Measurements from ENCODE around the gene MEA1.
"Not testable (repeated sequence)": the region's sequence is repeated elsewhere in the genome, so short reads cannot be mapped to it uniquely, and the experiment has no call there.

Gene MEA1

GRCh38 chr6:43013843-43014433 lies at the start of gene MEA1, which contains the start of gene KLHDC3:
Gene MEA1, minus strand, starts transcription at chr6:43013946. Its CDS starts 133 bp downstream, at chr6:43013813.
Gene KLHDC3, plus strand, starts transcription at chr6:43014249. Its CDS starts 2,944 bp downstream, at chr6:43017193.
- DNase-seq = peak; percentile 100

GRCh38 chr6:43062818-43063217 lies 49.1 kb upstream of the MEA1 start:
- no peak for DNase-seq

GRCh38 chr6:43061861-43062260 lies 48.1 kb upstream of the MEA1 start:
- DNase-seq = peak; percentile 52

- no peak for DNase-seq
Observed at GRCh38 chr6:43060755-43061633, 47.2 kb upstream of the MEA1 start.

- no peak for DNase-seq
Observed at GRCh38 chr6:43060034-43060754, 46.4 kb upstream of the MEA1 start.

- peak; percentile 99 for DNase-seq
Observed at GRCh38 chr6:43059168-43060033, 45.7 kb upstream of the MEA1 start, which contains the start of the genes KLC4 and MRPL2. Gene KLC4, plus strand, starts transcription at chr6:43059631. Its CDS starts 1,705 bp downstream, at chr6:43061336. Gene MRPL2, minus strand, starts transcription at chr6:43059434. Its CDS starts 53 bp downstream, at chr6:43059381.

- peak; percentile 23 for DNase-seq
Observed at GRCh38 chr6:43058531-43058930, 44.8 kb upstream of the MEA1 start.

GRCh38 chr6:43055966-43056365 lies 42.2 kb upstream of the MEA1 start:
- no peak for DNase-seq

GRCh38 chr6:43054206-43054943 lies 40.6 kb upstream of the MEA1 start:
- DNase-seq = no peak

- DNase-seq = peak; percentile 97
Observed at GRCh38 chr6:43053545-43054205, 39.9 kb upstream of the MEA1 start, which contains the start of gene CUL7. Gene CUL7, minus strand, starts transcription at chr6:43053851. Its CDS starts 1,063 bp downstream, at chr6:43052788.

- peak; percentile 28 for DNase-seq
Observed at GRCh38 chr6:43052842-43053544, 39.2 kb upstream of the MEA1 start.

GRCh38 chr6:43052225-43052841 lies 38.6 kb upstream of the MEA1 start:
- no peak for DNase-seq

- no peak for DNase-seq
Observed at GRCh38 chr6:43050981-43051380, 37.2 kb upstream of the MEA1 start.

- DNase-seq = no peak
Observed at GRCh38 chr6:43047998-43048397, 34.3 kb upstream of the MEA1 start.

- DNase-seq = no peak
Observed at GRCh38 chr6:43045371-43045930, 31.7 kb upstream of the MEA1 start.

GRCh38 chr6:43043310-43043709 lies 29.6 kb upstream of the MEA1 start:
- DNase-seq = no peak

- not testable (repeated sequence) for DNase-seq
Observed at GRCh38 chr6:43041475-43041874, 27.7 kb upstream of the MEA1 start.

- DNase-seq = no peak
Observed at GRCh38 chr6:43040542-43041257, 27.0 kb upstream of the MEA1 start.

- no peak for DNase-seq
Observed at GRCh38 chr6:43038727-43039126, 25.0 kb upstream of the MEA1 start.

Data from EL (cell line).